Ramos (cell line): ENCODE data around the gene TENM4.
"Not testable (repeated sequence)": the region's sequence is repeated elsewhere in the genome, so short reads cannot be mapped to it uniquely, and the experiment has no call there.

ENCODE experiments used
- in situ Hi-C: fragments of 300-500 bp; cut with MboI; formaldehyde crosslinking; loops from one replicate; pipeline ENCODE4 v1.14.3; 2022; ENCODE audit warnings: low sequenced_read_pairs; ENCODE audit not compliant: unreplicated experiment

The TENM4 gene

DNA sequence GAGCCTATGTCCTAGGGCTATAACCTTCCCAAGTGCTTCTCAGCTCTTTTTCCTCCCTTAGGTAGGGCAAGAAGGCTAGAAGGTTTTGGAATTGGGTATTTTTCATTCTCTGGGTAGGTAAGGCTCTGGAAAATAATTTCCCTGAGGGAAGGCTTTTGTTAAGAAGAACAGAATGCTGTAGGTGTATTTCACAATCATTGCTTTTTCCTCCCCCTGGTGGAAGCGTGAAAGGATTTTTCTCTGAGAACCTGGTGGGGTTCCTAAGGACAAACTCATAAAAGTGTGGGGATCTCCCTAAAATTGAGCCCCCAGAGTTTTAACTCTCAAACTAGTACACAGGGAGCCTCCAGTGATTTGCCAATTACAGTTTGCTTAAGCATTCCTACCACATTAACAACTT is 825.1 kb downstream of the TENM4 start:
- in situ Hi-C loops, result no loop called here

DNA sequence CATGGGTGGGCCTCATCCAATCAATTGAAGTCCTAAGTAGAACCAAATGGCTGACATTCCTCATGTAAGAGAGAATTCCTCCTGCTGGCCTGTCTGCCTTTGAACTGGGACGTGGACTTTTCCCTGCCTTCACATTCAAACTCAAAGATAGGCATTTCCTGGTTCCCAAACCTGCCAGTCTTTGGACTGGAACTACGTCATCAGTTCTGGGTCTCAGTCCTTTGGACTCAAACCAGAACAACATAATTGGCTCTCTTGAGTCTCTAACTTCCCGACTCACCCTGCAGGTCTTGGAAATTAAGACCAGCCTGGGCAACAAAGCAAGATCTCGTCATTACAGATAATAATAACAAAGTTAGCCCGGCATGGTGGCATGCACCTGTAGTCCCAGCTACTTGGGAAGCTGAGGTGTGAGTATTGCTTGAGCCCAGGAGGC is 827.4 kb downstream of the TENM4 start:
- in situ Hi-C loops, result no loop called here

DNA sequence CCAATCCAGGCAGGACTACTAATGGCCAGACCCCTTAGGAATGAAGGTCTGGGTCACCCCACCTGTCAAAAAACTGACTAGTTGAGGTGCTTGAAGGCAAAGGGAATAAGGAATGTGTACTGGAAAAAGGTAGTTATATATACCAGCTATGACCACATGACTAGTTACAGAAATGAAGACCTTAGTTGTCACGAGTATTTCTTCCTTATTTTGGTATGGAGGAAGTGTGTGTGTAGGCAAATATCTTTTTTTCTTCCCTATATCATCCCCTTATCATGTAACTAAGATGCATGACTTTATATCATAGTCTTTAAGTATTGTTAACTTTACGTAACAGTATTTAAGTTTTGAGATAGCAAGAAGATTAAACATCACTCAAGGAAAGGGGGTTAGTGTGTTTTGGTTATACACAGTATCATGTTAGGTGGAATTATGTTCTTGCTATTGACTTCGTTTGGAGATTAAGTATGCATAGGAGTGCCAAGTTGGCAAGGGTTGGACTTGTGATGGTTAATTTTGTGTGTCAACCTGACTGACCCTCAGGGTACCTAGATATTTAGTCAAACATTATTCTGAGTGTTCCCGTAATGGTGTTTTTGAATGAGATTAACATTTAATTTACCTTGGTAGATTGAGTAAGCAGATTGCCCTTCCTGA is 828.0 kb downstream of the TENM4 start:
- in situ Hi-C loops, result no loop called here

DNA sequence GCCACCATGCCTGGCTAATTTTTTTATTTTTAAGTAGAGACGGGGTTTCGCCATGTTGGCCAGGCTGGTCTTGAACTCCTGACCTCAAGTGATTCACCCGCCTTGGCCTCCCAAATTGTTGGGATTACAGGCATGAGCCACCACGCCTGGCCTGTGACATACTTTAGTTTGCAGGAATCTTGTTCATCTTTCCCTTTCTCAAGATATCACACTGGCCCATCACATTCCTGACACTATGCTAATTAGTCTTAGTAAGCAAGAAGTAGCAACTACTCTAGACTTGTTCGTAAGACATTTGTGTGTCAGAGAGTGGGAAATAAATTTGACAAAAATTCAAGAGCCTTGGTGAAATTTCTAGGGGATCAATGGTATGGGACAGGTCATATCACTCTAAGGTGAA is 831.5 kb downstream of the TENM4 start:
- in situ Hi-C loops, result not testable (repeated sequence)

DNA sequence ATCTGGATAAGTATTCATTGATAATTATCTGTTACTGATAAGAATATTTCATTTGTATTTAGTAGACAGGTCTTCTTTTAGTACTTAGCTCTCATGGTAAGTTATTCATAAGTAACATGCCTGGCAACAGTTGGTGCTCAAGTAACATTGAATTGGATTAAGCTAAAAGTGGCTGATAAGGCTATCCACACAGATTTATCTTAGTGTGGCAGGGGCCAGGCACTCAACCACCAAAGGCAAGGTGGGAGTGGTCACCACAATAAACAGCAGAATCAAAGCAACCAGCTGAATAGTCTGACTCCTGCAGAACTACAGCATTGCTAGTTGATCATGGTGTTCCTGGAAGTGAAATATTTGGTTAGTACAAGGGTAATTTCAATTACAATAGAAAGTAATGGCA is 833.1 kb downstream of the TENM4 start:
- in situ Hi-C loops, result no loop called here

DNA sequence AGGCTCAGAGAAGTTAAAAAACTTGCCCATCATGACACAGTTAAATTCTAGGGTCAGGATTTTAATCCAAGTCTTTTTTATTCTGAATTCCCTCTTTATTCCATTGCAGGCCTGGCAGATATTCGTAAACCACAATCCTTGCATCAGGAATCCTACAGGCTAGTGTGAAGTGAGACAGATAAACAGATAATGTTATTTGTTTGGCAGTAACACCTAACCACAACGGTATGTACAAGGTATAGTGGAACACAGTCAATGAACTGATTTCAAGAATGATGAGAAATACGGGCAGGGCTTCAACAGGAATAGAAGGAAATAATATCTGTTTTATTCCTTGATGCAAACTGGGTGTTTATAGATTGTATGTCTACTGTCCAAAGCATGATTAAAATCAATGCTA is 834.2 kb downstream of the TENM4 start:
- in situ Hi-C loops, result no loop called here

DNA sequence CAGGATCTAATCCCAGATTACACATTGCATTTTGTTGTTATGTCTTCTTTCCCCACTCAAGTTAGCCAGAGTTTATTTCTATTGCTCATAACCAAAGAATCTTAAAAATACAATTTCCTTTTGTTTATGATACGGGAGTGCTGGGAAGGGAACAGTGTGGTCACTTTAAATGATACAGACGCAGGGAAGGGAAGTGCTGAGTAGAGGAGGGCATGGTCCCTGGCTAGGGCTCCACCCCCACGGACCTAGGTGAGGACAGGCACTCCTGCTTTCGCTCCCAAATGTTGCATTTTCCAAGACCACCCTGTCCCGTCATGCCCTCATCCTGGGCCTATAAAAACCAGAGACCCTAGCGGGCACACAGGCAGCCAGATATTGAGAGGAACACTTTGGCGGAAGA is 835.5 kb downstream of the TENM4 start:
- in situ Hi-C loops, result no loop called here

DNA sequence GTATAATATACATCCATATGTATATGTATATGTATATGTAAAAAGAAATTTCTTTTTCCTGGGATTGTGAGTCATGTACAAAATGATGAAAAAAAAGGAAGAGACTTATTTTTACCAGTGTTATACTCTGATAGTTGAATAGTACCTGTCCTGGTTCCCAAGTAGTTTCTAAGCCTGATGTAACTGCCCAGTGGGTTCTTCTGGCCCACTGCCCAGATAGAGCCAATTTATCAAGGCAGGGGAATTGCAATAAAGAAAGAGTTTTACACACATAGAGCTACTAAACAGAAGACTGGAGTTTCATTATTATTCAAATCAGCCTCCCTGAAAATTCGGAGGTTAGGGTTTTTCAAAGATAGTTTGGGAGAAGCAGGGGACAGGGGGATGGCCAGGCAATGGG is 837.0 kb downstream of the TENM4 start:
- in situ Hi-C loops, result no loop called here
